Measurements from ENCODE around the gene TRNAU1AP. TPM values are rescaled to one million over a fixed set of nuclear protein-coding genes. Genes with fewer than 3 reads are reported as not detected.
"Not testable (repeated sequence)": the region's sequence is repeated elsewhere in the genome, so short reads cannot be mapped to it uniquely, and the experiment has no call there.

The TRNAU1AP gene
- total RNA-seq, 1 donor from 2014 or later: 23.9 TPM

- H3K4me3 ChIP-seq (ENCODE audit: low read depth, low read length): no peak overlapping the region
- TF ChIP-seq CTCF (conservative IDR thresholded peaks at IDR 0.05; ENCODE audit: low read depth, low read length): no peak
- peak; percentile 78 for DNase-seq (ENCODE audit: low read depth)
Observed at GRCh38 chr1:28526886-28527285, 26.0 kb upstream of the TRNAU1AP start.

- no peak for DNase-seq (ENCODE audit: low read depth)
- no peak overlapping the region for H3K4me3 ChIP-seq (ENCODE audit: low read depth, low read length)
- TF ChIP-seq CTCF (conservative IDR thresholded peaks at IDR 0.05; ENCODE audit: low read depth, low read length): no peak
Observed at GRCh38 chr1:28530456-28530855, 22.4 kb upstream of the TRNAU1AP start.

- no peak overlapping the region for H3K4me3 ChIP-seq (ENCODE audit: low read depth, low read length)
- no peak for DNase-seq (ENCODE audit: low read depth)
- no peak for TF ChIP-seq CTCF (conservative IDR thresholded peaks at IDR 0.05; ENCODE audit: low read depth, low read length)
Observed at GRCh38 chr1:28534671-28535070, 18.2 kb upstream of the TRNAU1AP start.

- DNase-seq (ENCODE audit: low read depth): no peak
- no peak for TF ChIP-seq CTCF (conservative IDR thresholded peaks at IDR 0.05; ENCODE audit: low read depth, low read length)
- no peak overlapping the region for H3K4me3 ChIP-seq (ENCODE audit: low read depth, low read length)
Observed at GRCh38 chr1:28535180-28535579, 17.7 kb upstream of the TRNAU1AP start.

GRCh38 chr1:28537457-28538199 lies 15.3 kb upstream of the TRNAU1AP start:
- no peak for DNase-seq (ENCODE audit: low read depth)
- no peak overlapping the region for H3K4me3 ChIP-seq (ENCODE audit: low read depth, low read length)
- TF ChIP-seq CTCF (conservative IDR thresholded peaks at IDR 0.05; ENCODE audit: low read depth, low read length): no peak

GRCh38 chr1:28538286-28538685 lies 14.6 kb upstream of the TRNAU1AP start:
- H3K4me3 ChIP-seq (ENCODE audit: low read depth, low read length): no peak overlapping the region
- DNase-seq (ENCODE audit: low read depth): no peak
- no peak for TF ChIP-seq CTCF (conservative IDR thresholded peaks at IDR 0.05; ENCODE audit: low read depth, low read length)

GRCh38 chr1:28540651-28541050 lies 12.2 kb upstream of the TRNAU1AP start:
- no peak for DNase-seq (ENCODE audit: low read depth)

GRCh38 chr1:28541414-28542015 lies 11.4 kb upstream of the TRNAU1AP start:
- H3K4me3 ChIP-seq (ENCODE audit: low read depth, low read length); DNase-seq (ENCODE audit: low read depth): not testable (repeated sequence)

More at GRCh38 chr1:28540651-28541050, 12.2 kb upstream of the TRNAU1AP start:
- H3K4me3 ChIP-seq (ENCODE audit: low read depth, low read length): no peak overlapping the region
- peak; percentile 26 for TF ChIP-seq CTCF (conservative IDR thresholded peaks at IDR 0.05; ENCODE audit: low read depth, low read length)
